GM12891 (cell line): ENCODE results near the gene GAGE12D.
"Not testable (repeated sequence)": the region's sequence is repeated elsewhere in the genome, so short reads cannot be mapped to it uniquely, and the experiment has no call there.

Experiments
- PAX5 ChIP-seq: IDR thresholded peaks from 2 replicates; pipeline ENCODE4 v1.6.1; 2011; ENCODE audit warnings: low read length, moderate library complexity, mild to moderate bottlenecking; ENCODE audit not compliant: insufficient read depth, severe bottlenecking
- POLR2A ChIP-seq: IDR thresholded peaks from 2 replicates; pipeline ENCODE4 v1.6.1; 2011; ENCODE audit warnings: low read depth, low read length, control low read depth
- POLR2AphosphoS5 ChIP-seq: IDR thresholded peaks from 2 replicates; pipeline ENCODE4 v1.6.1; 2011; ENCODE audit warnings: low read depth, low read length, control low read depth
- SPI1 ChIP-seq: IDR thresholded peaks from 2 replicates; pipeline ENCODE4 v1.6.1; 2011; ENCODE audit warnings: low read depth, low read length, control low read depth
- TAF1 ChIP-seq: IDR thresholded peaks from 2 replicates; pipeline ENCODE4 v1.6.1; 2011; ENCODE audit warnings: low read depth, low read length, control low read depth

GRCh38 chrX:49590488-49590887 is 49.0 kb downstream of the GAGE12D start:
- TF ChIP-seq POLR2AphosphoS5, POLR2A, SPI1, PAX5, TAF1: not testable (repeated sequence)
